ENCODE data around the gene CDIP1.

DNA sequence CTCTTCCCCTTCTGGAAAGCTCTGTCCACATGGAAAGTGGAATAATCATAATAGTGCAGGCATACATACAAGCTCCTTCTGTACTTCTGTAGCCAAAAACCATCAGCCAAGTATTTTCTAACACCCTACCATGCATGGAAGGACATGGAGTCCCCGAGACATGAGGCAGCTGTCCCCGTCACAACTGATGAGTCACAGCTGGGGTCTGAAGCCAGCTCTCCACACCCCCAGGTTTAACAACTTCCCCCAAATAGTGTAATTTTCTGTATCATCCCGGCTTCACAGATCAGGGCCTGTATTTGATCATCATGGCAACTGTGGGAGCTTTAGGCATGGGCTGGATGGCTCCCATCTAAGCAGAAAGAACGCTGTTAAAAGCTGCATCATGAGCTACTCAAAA lies 34.1 kb upstream of the CDIP1 start:
- TF ChIP-seq, protein P1, sequence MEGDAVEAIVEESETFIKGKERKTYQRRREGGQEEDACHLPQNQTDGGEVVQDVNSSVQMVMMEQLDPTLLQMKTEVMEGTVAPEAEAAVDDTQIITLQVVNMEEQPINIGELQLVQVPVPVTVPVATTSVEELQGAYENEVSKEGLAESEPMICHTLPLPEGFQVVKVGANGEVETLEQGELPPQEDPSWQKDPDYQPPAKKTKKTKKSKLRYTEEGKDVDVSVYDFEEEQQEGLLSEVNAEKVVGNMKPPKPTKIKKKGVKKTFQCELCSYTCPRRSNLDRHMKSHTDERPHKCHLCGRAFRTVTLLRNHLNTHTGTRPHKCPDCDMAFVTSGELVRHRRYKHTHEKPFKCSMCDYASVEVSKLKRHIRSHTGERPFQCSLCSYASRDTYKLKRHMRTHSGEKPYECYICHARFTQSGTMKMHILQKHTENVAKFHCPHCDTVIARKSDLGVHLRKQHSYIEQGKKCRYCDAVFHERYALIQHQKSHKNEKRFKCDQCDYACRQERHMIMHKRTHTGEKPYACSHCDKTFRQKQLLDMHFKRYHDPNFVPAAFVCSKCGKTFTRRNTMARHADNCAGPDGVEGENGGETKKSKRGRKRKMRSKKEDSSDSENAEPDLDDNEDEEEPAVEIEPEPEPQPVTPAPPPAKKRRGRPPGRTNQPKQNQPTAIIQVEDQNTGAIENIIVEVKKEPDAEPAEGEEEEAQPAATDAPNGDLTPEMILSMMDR (IDR thresholded peaks at IDR 0.05; ENCODE audit: low read length): no peak
- no peak for TF ChIP-seq EZH2 (IDR thresholded peaks at IDR 0.05; ENCODE audit: borderline replicate concordance, low read length)

Data from OCI-LY1 (cell line).